ENCODE data around the gene OTUD3.

OTUD3 gene

GRCh38 chr1:19840228-19840627 is 42.0 kb upstream of the OTUD3 start:
- Histone ChIP-seq H3K9me2 (replicated peaks; ENCODE audit: control insufficient read depth, low read length) (no peaks in the 10 kb centered on the region), H3F3A (ENCODE audit: control insufficient read depth, insufficient read depth) (no peaks in the 10 kb centered on the region), H3K27me3 (ENCODE audit: control insufficient read depth, low read length) (peaks cover 3% of the 10 kb centered on the region; the same call in 1 of the 2 replicates), H3K79me2 (ENCODE audit: control insufficient read depth, low read length) (no peaks in the 10 kb centered on the region), H3K36me3 (ENCODE audit: control insufficient read depth, low read length) (no peaks in the 10 kb centered on the region), H4K20me1 (ENCODE audit: control insufficient read depth, insufficient read depth, low read depth, low read length) (no peaks in the 10 kb centered on the region), H3K9me3 (ENCODE audit: control insufficient read depth, insufficient read depth, low read length) (no peaks in the 10 kb centered on the region), H3K4me2 (ENCODE audit: low read length) (no peak overlapping the region), H3K4me1 (ENCODE audit: control insufficient read depth, low read length) (no peaks in the 10 kb centered on the region), H3K4me3 (ENCODE audit: low read length) (no peak overlapping the region), H3K27ac (ENCODE audit: low read depth, low read length) (no peak overlapping the region)
- TF ChIP-seq CTCF (IDR thresholded peaks at IDR 0.05; ENCODE audit: low read depth, low read length, poor library complexity, severe bottlenecking) (no peak), EZH2phosphoT487 (IDR thresholded peaks at IDR 0.05; ENCODE audit: borderline replicate concordance, low read length) (no peak)

GRCh38 chr1:19844731-19845495 is 37.3 kb upstream of the OTUD3 start:
- Histone ChIP-seq H4K20me1 (ENCODE audit: control insufficient read depth, insufficient read depth, low read depth, low read length) (no peaks in the 10 kb centered on the region), H3K4me3 (ENCODE audit: low read length) (no peak overlapping the region), H3K27me3 (ENCODE audit: control insufficient read depth, low read length) (peaks cover 10% of the 10 kb centered on the region), H3K9me3 (ENCODE audit: control insufficient read depth, insufficient read depth, low read length) (no peaks in the 10 kb centered on the region), H3K9me2 (replicated peaks; ENCODE audit: control insufficient read depth, low read length) (no peaks in the 10 kb centered on the region), H3K27ac (ENCODE audit: low read depth, low read length) (no peak overlapping the region), H3K4me2 (ENCODE audit: low read length) (no peak overlapping the region), H3F3A (ENCODE audit: control insufficient read depth, insufficient read depth) (no peaks in the 10 kb centered on the region), H3K79me2 (ENCODE audit: control insufficient read depth, low read length) (no peaks in the 10 kb centered on the region), H3K4me1 (ENCODE audit: control insufficient read depth, low read length) (no peaks in the 10 kb centered on the region), H3K36me3 (ENCODE audit: control insufficient read depth, low read length) (no peaks in the 10 kb centered on the region)
- TF ChIP-seq EZH2phosphoT487 (IDR thresholded peaks at IDR 0.05; ENCODE audit: borderline replicate concordance, low read length) (no peak), CTCF (IDR thresholded peaks at IDR 0.05; ENCODE audit: low read depth, low read length, poor library complexity, severe bottlenecking) (no peak)

- TF ChIP-seq EZH2phosphoT487 (IDR thresholded peaks at IDR 0.05; ENCODE audit: borderline replicate concordance, low read length): no peak
- no peak for TF ChIP-seq CTCF (IDR thresholded peaks at IDR 0.05; ENCODE audit: low read depth, low read length, poor library complexity, severe bottlenecking)
- no peaks in the 10 kb centered on the region for H3K79me2 ChIP-seq (ENCODE audit: control insufficient read depth, low read length)
These were observed 36.6 kb upstream of the OTUD3 start for GRCh38 chr1:19845555-19845954.

More at GRCh38 chr1:19845555-19845954, 36.6 kb upstream of the OTUD3 start:
- H3K9me2 ChIP-seq (replicated peaks; ENCODE audit: control insufficient read depth, low read length): no peaks in the 10 kb centered on the region
- no peaks in the 10 kb centered on the region for H4K20me1 ChIP-seq (ENCODE audit: control insufficient read depth, insufficient read depth, low read depth, low read length)
- H3K27me3 ChIP-seq (ENCODE audit: control insufficient read depth, low read length): peaks cover 10% of the 10 kb centered on the region
- no peaks in the 10 kb centered on the region for H3K36me3 ChIP-seq (ENCODE audit: control insufficient read depth, low read length)
- H3K4me3 ChIP-seq (ENCODE audit: low read length): no peak overlapping the region
- no peak overlapping the region for H3K27ac ChIP-seq (ENCODE audit: low read depth, low read length)
- no peaks in the 10 kb centered on the region for H3K4me1 ChIP-seq (ENCODE audit: control insufficient read depth, low read length)
- H3K9me3 ChIP-seq (ENCODE audit: control insufficient read depth, insufficient read depth, low read length): no peaks in the 10 kb centered on the region
- H3K4me2 ChIP-seq (ENCODE audit: low read length): no peak overlapping the region
- H3F3A ChIP-seq (ENCODE audit: control insufficient read depth, insufficient read depth): no peaks in the 10 kb centered on the region
